ENCODE data around the gene TMEM43.

The TMEM43 gene

DNA sequence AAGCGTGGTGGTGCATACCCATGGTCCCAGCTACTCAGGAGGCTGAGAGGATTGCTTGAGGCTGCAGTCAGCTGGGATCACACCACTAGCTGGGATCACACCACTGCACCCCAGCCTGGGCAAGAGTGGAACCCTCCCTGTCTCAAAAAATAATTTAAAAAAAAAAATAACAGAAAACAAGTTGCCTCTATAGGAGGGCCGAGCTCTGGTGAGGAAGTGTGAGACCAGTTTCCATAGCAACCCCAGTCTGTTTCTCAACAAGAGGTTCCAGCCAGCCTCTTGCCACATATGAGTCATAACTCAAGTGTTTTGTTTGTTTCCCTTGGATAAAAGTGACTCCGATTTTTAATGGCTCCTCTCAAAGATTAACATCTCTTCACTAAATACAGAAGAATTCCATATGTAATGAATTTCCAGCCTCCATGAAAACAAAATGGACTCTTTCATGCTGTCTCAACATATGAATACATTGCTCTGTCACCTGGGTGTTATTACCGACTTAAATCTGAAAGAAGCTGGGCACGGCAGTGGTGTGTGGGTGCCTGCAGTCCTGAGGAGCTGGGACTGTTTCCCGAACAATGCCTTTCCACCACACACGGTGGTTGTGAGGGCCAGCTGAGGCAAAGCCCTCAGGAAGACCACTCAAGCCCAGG, 19.7 kb downstream of the TMEM43 start (continued):
- TF ChIP-seq ZNF157 (tag by site-specific recombination; IDR thresholded peaks at IDR 0.05) (no peak), ZNF837 (tag by site-specific recombination; IDR thresholded peaks at IDR 0.05) (no peak), OVOL3 (tag by site-specific recombination; IDR thresholded peaks at IDR 0.05) (no peak), ZSCAN23 (tag by site-specific recombination; IDR thresholded peaks at IDR 0.05) (no peak), ZIC2 (tag by site-specific recombination; IDR thresholded peaks at IDR 0.05) (peak; percentile 19; the same call in 1 of the 2 replicates), ZNF843 (tag by site-specific recombination; IDR thresholded peaks at IDR 0.05) (peak; percentile 70; the same call in 1 of the 2 replicates), ZNF544 (tag by site-specific recombination; IDR thresholded peaks at IDR 0.05) (no peak), ZNF830 (tag by site-specific recombination; IDR thresholded peaks at IDR 0.05; ENCODE audit: low read depth) (no peak), ZNF416 (tag by site-specific recombination; IDR thresholded peaks at IDR 0.05) (no peak), ZNF76 (tag by site-specific recombination; IDR thresholded peaks at IDR 0.05; ENCODE audit: borderline replicate concordance, low read depth) (peak; percentile 38; the same call in 1 of the 2 replicates), GLI2 (tag by site-specific recombination; IDR thresholded peaks at IDR 0.05; ENCODE audit: borderline replicate concordance, low read depth) (no peak; the same call in 1 of the 2 replicates), ZNF785 (tag by site-specific recombination; IDR thresholded peaks at IDR 0.05) (no peak), ZNF274 (IDR thresholded peaks at IDR 0.05; ENCODE audit: low read length) (no peak), ZNF274 (tag by site-specific recombination; IDR thresholded peaks at IDR 0.05; ENCODE audit: borderline replicate concordance) (no peak), SALL2 (tag by site-specific recombination; IDR thresholded peaks at IDR 0.05; ENCODE audit: borderline replicate concordance) (no peak), ZNF202 (tag by site-specific recombination; IDR thresholded peaks at IDR 0.05; ENCODE audit: borderline replicate concordance) (no peak), ZNF248 (tag by site-specific recombination; IDR thresholded peaks at IDR 0.05) (no peak), RBAK (tag by site-specific recombination; IDR thresholded peaks at IDR 0.05) (no peak), ZNF239 (tag by site-specific recombination; IDR thresholded peaks at IDR 0.05) (no peak), ZNF596 (tag by site-specific recombination; IDR thresholded peaks at IDR 0.05) (no peak), KLF8 (tag by site-specific recombination; IDR thresholded peaks at IDR 0.05) (0 out of 2 replicates have a peak, but pooled peaks have one; percentile 19), ZNF529 (tag by site-specific recombination; IDR thresholded peaks at IDR 0.05; ENCODE audit: insufficient replicate concordance) (no peak), ZNF324 (tag by site-specific recombination; IDR thresholded peaks at IDR 0.05) (no peak), ZBTB21 (tag by site-specific recombination; IDR thresholded peaks at IDR 0.05) (0 out of 2 replicates have a peak, but pooled peaks have one; percentile 40)
- TF ChIP-seq, protein P1, sequence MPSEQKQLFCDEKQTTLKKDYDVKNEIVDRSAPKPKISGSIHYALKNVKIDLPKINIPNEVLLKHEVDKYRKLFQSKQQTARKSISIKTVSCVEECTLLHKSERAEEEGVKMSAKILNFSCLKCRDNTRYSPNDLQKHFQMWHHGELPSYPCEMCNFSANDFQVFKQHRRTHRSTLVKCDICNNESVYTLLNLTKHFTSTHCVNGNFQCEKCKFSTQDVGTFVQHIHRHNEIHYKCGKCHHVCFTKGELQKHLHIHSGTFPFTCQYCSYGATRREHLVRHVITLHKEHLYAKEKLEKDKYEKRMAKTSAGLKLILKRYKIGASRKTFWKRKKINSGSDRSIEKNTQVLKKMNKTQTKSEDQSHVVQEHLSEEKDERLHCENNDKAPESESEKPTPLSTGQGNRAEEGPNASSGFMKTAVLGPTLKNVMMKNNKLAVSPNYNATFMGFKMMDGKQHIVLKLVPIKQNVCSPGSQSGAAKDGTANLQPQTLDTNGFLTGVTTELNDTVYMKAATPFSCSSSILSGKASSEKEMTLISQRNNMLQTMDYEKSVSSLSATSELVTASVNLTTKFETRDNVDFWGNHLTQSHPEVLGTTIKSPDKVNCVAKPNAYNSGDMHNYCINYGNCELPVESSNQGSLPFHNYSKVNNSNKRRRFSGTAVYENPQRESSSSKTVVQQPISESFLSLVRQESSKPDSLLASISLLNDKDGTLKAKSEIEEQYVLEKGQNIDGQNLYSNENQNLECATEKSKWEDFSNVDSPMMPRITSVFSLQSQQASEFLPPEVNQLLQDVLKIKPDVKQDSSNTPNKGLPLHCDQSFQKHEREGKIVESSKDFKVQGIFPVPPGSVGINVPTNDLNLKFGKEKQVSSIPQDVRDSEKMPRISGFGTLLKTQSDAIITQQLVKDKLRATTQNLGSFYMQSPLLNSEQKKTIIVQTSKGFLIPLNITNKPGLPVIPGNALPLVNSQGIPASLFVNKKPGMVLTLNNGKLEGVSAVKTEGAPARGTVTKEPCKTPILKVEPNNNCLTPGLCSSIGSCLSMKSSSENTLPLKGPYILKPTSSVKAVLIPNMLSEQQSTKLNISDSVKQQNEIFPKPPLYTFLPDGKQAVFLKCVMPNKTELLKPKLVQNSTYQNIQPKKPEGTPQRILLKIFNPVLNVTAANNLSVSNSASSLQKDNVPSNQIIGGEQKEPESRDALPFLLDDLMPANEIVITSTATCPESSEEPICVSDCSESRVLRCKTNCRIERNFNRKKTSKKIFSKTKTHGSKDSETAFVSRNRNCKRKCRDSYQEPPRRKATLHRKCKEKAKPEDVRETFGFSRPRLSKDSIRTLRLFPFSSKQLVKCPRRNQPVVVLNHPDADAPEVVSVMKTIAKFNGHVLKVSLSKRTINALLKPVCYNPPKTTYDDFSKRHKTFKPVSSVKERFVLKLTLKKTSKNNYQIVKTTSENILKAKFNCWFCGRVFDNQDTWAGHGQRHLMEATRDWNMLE (tag by site-specific recombination; conservative IDR thresholded peaks at IDR 0.05; ENCODE audit: low read depth) = no peak
- TF ChIP-seq, protein P2, sequence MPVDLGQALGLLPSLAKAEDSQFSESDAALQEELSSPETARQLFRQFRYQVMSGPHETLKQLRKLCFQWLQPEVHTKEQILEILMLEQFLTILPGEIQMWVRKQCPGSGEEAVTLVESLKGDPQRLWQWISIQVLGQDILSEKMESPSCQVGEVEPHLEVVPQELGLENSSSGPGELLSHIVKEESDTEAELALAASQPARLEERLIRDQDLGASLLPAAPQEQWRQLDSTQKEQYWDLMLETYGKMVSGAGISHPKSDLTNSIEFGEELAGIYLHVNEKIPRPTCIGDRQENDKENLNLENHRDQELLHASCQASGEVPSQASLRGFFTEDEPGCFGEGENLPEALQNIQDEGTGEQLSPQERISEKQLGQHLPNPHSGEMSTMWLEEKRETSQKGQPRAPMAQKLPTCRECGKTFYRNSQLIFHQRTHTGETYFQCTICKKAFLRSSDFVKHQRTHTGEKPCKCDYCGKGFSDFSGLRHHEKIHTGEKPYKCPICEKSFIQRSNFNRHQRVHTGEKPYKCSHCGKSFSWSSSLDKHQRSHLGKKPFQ (tag by site-specific recombination; IDR thresholded peaks at IDR 0.05) = peak; percentile 95
- TF ChIP-seq, protein P3, sequence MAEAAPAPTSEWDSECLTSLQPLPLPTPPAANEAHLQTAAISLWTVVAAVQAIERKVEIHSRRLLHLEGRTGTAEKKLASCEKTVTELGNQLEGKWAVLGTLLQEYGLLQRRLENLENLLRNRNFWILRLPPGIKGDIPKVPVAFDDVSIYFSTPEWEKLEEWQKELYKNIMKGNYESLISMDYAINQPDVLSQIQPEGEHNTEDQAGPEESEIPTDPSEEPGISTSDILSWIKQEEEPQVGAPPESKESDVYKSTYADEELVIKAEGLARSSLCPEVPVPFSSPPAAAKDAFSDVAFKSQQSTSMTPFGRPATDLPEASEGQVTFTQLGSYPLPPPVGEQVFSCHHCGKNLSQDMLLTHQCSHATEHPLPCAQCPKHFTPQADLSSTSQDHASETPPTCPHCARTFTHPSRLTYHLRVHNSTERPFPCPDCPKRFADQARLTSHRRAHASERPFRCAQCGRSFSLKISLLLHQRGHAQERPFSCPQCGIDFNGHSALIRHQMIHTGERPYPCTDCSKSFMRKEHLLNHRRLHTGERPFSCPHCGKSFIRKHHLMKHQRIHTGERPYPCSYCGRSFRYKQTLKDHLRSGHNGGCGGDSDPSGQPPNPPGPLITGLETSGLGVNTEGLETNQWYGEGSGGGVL (tag by site-specific recombination; IDR thresholded peaks at IDR 0.05) = no peak
- TF ChIP-seq, protein P4, sequence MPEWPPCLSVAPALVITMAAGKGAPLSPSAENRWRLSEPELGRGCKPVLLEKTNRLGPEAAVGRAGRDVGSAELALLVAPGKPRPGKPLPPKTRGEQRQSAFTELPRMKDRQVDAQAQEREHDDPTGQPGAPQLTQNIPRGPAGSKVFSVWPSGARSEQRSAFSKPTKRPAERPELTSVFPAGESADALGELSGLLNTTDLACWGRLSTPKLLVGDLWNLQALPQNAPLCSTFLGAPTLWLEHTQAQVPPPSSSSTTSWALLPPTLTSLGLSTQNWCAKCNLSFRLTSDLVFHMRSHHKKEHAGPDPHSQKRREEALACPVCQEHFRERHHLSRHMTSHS (tag by site-specific recombination; IDR thresholded peaks at IDR 0.05) = no peak
- TF ChIP-seq, protein P5, sequence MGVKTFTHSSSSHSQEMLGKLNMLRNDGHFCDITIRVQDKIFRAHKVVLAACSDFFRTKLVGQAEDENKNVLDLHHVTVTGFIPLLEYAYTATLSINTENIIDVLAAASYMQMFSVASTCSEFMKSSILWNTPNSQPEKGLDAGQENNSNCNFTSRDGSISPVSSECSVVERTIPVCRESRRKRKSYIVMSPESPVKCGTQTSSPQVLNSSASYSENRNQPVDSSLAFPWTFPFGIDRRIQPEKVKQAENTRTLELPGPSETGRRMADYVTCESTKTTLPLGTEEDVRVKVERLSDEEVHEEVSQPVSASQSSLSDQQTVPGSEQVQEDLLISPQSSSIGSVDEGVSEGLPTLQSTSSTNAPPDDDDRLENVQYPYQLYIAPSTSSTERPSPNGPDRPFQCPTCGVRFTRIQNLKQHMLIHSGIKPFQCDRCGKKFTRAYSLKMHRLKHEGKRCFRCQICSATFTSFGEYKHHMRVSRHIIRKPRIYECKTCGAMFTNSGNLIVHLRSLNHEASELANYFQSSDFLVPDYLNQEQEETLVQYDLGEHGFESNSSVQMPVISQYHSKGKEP (tag by site-specific recombination; IDR thresholded peaks at IDR 0.05) = 0 out of 2 replicates have a peak, but pooled peaks have one; percentile 22
